Stomach (tissue), 4 donors: ENCODE results near the gene TGIF2.

Source experiments
- CTCF ChIP-seq, 7 experiments: fragments of 450-650 bp in 4 of 7; fragments of 200-600 bp in 3 of 7; sonication (generic) in 3 of 7; IDR thresholded peaks; one replicate each; pipeline ENCODE4 v1.5.1; 2016 to 2019; ENCODE audit warnings: antibody characterized with exemption in 7 of 7, control low read depth in 2 of 7, mild to moderate bottlenecking in 1 of 7
- EP300 ChIP-seq: sonication (generic); formaldehyde crosslinking; IDR thresholded peaks from one replicate; pipeline ENCODE4 v1.6.1; 2017; ENCODE audit warnings: antibody characterized with exemption
- POLR2AphosphoS5 ChIP-seq, 3 donors: sonication (generic); formaldehyde crosslinking; IDR thresholded peaks; one replicate each; pipeline ENCODE4 v1.6.1; 2016; ENCODE audit warnings: antibody characterized with exemption in 3 of 3

- TF ChIP-seq EP300 (no peak), CTCF (IDR thresholded peaks at IDR 0.05) (no peak), POLR2AphosphoS5 (IDR thresholded peaks at IDR 0.05) (no peak)
These were observed 35.2 kb upstream of the TGIF2 start for GRCh38 chr20:36538026-36538722.
